AG09319 (cell line): Measurements from ENCODE around the gene USP11.

ENCODE experiments used
- DNase-seq: peaks from one replicate; pipeline ENCODE4 v3.0.0-alpha.2; 2010; ENCODE audit warnings: low read depth; ENCODE audit errors: extremely low read depth
- TF ChIP-seq, protein P1 (sequence below): IDR thresholded peaks from 2 replicates; pipeline ENCODE4 v1.5.1; 2011; ENCODE audit warnings: low read depth, mild to moderate bottlenecking, inconsistent platforms, low read length, moderate library complexity

USP11 gene

DNA sequence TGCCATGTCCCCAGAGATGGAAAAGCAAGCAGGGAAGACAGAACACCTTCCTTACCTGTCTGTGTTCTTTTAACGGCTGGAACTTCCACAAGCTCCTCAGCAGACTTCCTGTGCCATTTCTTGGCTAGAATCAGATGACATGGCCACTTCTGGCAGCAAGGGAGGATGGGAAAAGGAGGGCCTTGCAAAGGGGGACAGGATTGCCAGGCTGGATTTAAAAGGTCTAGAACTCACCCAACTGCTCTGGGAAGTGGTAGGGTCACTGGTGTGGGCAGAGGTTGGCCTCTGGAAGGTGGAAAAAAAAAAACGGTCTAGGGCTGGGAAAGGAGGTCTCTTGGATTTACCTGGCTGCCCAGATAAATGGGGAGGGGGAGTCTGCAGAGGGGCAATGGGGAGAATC, 1.6 kb upstream of the USP11 start:
- no peak for DNase-seq
- TF ChIP-seq, protein P1, sequence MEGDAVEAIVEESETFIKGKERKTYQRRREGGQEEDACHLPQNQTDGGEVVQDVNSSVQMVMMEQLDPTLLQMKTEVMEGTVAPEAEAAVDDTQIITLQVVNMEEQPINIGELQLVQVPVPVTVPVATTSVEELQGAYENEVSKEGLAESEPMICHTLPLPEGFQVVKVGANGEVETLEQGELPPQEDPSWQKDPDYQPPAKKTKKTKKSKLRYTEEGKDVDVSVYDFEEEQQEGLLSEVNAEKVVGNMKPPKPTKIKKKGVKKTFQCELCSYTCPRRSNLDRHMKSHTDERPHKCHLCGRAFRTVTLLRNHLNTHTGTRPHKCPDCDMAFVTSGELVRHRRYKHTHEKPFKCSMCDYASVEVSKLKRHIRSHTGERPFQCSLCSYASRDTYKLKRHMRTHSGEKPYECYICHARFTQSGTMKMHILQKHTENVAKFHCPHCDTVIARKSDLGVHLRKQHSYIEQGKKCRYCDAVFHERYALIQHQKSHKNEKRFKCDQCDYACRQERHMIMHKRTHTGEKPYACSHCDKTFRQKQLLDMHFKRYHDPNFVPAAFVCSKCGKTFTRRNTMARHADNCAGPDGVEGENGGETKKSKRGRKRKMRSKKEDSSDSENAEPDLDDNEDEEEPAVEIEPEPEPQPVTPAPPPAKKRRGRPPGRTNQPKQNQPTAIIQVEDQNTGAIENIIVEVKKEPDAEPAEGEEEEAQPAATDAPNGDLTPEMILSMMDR, result no peak

DNA sequence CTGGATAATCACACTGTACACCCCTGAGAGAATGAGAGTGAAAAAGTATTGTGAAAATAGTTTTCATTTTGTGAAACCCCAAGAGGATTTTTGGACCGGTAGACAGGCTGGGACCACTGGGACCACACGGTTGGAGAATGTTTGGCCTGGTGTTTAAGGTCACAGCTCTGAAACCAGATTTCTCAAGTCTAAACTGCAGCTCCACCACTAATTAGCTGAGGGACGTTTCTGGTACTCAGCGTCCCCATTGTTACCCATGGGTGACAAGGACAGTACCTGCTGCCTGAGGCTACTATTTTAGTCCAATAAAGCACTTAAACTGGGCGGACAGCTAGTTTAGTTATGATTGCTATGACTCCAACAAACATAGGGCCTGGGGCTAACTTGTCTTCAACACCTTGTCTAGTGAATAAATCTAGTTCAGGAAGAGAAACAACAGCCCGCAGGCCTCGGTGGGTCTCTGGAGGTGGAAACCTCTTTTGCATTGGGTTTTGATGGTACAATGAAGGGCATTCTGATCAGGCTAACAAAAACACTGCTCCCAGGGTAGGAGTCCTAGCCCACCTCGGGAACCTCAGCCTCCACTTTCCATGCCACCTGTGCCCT, 509 bp upstream of the USP11 start:
- TF ChIP-seq, protein P1, result no peak
- no peak for DNase-seq

- peak; percentile 91 for DNase-seq
- TF ChIP-seq, protein P1, result no peak
Measured at GRCh38 chrX:47233333-47234113, 714 bp downstream of the USP11 start.

DNA sequence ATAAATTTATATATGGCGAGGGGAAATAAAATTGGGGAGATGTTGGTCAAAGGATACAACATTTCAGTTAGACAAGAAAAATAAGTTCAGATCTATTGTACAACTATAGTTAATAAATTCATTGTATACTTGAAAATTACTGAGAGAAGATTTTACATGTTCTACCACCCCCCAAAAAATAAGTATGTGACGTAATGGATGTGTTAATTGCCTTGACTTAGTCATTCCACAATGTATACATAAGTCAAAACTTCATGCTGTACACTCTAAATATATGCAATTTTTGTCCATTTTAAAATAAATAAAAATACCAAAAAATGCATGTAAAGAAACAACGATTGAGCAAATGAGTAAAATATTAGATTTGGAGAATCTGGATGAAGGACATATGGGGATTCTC, 1.8 kb downstream of the USP11 start:
- no peak for DNase-seq
- TF ChIP-seq, protein P1, result no peak

GRCh38 chrX:47235691-47236103, 2.9 kb downstream of the USP11 start:
- no peak for DNase-seq
- TF ChIP-seq, protein P1, result no peak

DNA sequence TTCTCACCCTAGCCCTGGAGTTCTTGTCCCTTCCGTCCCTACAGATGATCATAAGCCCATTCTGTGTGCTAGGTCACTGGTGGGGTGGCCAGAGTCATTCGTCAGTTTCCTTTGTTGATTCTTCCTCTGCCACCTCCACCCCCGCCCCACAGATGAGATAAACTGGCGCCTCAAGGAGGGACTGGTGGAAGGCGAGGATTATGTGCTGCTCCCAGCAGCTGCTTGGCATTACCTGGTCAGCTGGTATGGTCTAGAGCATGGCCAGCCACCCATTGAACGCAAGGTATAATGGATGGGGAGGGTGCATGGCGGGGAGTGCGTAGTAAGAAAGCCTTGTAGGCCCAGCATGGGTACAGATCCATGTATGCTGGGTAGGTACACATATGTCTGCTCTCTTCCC, 6.4 kb downstream of the USP11 start:
- DNase-seq, result no peak
- TF ChIP-seq, protein P1, result no peak

GRCh38 chrX:47239898-47240545, 7.2 kb downstream of the USP11 start:
- TF ChIP-seq, protein P1, result no peak
- no peak for DNase-seq
